ENCODE results near the gene ATP1A1. TPM values are rescaled to one million over a fixed set of nuclear protein-coding genes. Genes with fewer than 3 reads are reported as not detected.

ATP1A1 gene
- total RNA-seq, 1 experiment from 2014 or later, result 239 TPM

DNA sequence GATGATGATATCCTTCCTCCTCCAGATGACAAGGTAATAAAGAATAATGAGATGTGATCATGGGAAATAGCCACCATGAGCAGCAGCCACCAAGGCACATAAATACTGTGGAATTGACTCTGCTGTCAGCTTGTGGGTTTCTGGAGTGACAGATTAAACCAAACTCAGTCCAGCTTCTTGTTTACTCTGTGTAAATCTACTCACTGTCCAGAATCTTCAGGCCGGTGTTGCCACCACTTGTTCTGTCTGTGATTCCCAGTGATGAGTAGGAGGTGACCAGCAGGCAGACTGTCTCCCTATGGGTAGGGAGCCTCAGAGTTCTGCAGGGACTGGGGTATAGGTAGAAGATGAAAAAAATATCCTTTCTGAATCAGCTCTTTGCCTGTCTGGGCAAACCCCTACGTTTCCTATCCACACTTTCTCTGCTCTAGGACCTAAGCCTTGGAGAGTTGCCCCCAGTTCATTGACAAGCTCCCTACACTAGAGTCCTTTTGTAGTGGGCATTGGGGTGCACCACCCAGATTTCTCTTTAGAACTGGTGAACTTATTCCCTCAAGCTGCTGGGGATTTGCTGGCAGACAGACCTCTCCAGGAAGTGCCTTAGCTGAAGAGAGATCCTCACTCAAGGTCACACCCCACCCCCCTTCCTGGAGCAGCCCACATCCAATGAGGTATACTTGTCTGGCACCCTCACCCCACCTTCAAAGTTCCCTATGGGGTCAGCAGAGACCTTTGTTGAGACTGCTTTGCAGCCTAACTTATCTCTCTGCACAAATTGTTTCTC is 47.6 kb downstream of the ATP1A1 start:
- Mint-ChIP-seq H3K4me3 (no peak overlapping the region), H3K4me1 (peaks cover 19 to 22% of the 10 kb centered on the region in 2 experiments), H3K9me3 (no peaks in the 10 kb centered on the region), H3K27ac (no peak overlapping the region), H3K36me3 (ENCODE audit: insufficient read depth in 1 of 3, low read depth in 3 of 3) (no peaks in the 10 kb centered on the region), H3K27me3 (ENCODE audit: low read depth) (peaks cover 11% of the 10 kb centered on the region)
- Histone ChIP-seq H3K4me2 (ENCODE audit: insufficient read depth, insufficient read length, low read length) (no peak overlapping the region), H3K4ac (ENCODE audit: low read depth, low read length) (no peak overlapping the region), H4K20me1 (ENCODE audit: control insufficient read depth, insufficient read depth, insufficient read length) (no peaks in the 10 kb centered on the region), H3K79me2 (ENCODE audit: insufficient read depth, low read length) (no peaks in the 10 kb centered on the region), H3K23me2 (ENCODE audit: insufficient read length, low read depth, low read length, poor library complexity, severe bottlenecking) (peaks cover 5% of the 10 kb centered on the region), H3K56ac (ENCODE audit: insufficient read length, low read depth, low read length) (no peak overlapping the region), H3K27ac (ENCODE audit: insufficient read length, low read depth, low read length) (no peak overlapping the region), H4K91ac (ENCODE audit: insufficient read length, low read depth, low read length) (no peak overlapping the region), H3K18ac (ENCODE audit: insufficient read length, low read depth, low read length) (no peak overlapping the region), H4K5ac (ENCODE audit: insufficient read length, low read depth, low read length) (no peak overlapping the region), H2AK5ac (ENCODE audit: insufficient read length, low read length) (no peak overlapping the region), H3T11ph (ENCODE audit: low read length) (no peak overlapping the region), H2BK20ac (ENCODE audit: low read depth, low read length, poor library complexity, severe bottlenecking) (no peak overlapping the region), H2BK5ac (ENCODE audit: insufficient read length, low read length) (no peak overlapping the region), H3K23ac (ENCODE audit: insufficient read length, low read depth, low read length) (no peak overlapping the region), H3K79me1 (ENCODE audit: insufficient read depth, low read depth, low read length, poor library complexity, severe bottlenecking) (no peaks in the 10 kb centered on the region), H3K4me1 (ENCODE audit: insufficient read depth, low read length) (no peaks in the 10 kb centered on the region), H2BK12ac (ENCODE audit: insufficient read length, low read depth, low read length) (no peak overlapping the region), H2AFZ (ENCODE audit: low read length) (no peak overlapping the region), H4K8ac (replicated peaks; ENCODE audit: insufficient read length, low read depth, low read length) (no peak overlapping the region), H3K14ac (ENCODE audit: insufficient read depth, low read length) (no peak overlapping the region), H2BK120ac (ENCODE audit: low read depth, low read length, poor library complexity, severe bottlenecking) (no peak overlapping the region), H3K9me3 (ENCODE audit: control insufficient read depth, low read depth, low read length) (no peaks in the 10 kb centered on the region), H3K9ac (ENCODE audit: extremely low read depth, insufficient read length, low read length) (no peak overlapping the region), H2BK15ac (ENCODE audit: low read depth, low read length) (no peak overlapping the region), H3K27me3 (ENCODE audit: insufficient read depth, low read length) (no peaks in the 10 kb centered on the region)
- WGBS (ENCODE audit: extremely low coverage, insufficient read length, low lambda C conversion rate), result no CpG with 5 or more reads among the region's 2 CpGs
- no peak for DNase-seq
- TF ChIP-seq, protein P1, sequence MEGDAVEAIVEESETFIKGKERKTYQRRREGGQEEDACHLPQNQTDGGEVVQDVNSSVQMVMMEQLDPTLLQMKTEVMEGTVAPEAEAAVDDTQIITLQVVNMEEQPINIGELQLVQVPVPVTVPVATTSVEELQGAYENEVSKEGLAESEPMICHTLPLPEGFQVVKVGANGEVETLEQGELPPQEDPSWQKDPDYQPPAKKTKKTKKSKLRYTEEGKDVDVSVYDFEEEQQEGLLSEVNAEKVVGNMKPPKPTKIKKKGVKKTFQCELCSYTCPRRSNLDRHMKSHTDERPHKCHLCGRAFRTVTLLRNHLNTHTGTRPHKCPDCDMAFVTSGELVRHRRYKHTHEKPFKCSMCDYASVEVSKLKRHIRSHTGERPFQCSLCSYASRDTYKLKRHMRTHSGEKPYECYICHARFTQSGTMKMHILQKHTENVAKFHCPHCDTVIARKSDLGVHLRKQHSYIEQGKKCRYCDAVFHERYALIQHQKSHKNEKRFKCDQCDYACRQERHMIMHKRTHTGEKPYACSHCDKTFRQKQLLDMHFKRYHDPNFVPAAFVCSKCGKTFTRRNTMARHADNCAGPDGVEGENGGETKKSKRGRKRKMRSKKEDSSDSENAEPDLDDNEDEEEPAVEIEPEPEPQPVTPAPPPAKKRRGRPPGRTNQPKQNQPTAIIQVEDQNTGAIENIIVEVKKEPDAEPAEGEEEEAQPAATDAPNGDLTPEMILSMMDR (conservative IDR thresholded peaks at IDR 0.05), result no peak

All from H9 (cell line).